Glutamatergic neuron (in vitro differentiated cells): ENCODE results near the gene MTFR1L. TPM values are rescaled to one million over a fixed set of nuclear protein-coding genes. Genes with fewer than 3 reads are reported as not detected.

ENCODE experiments used
- DNase-seq: peaks from one replicate; pipeline ENCODE4 v3.0.0; 2022
- H3K27ac Mint-ChIP-seq: one replicate; pipeline ENCODE4 v1.8.0; 2020; ENCODE audit warnings: mild to moderate bottlenecking, mixed read lengths, inconsistent platforms; ENCODE audit not compliant: unreplicated experiment
- H3K27me3 Mint-ChIP-seq: one replicate; pipeline ENCODE4 v1.8.0; 2020; ENCODE audit warnings: mild to moderate bottlenecking, moderate library complexity, mixed read lengths, inconsistent platforms; ENCODE audit not compliant: unreplicated experiment
- H3K36me3 Mint-ChIP-seq: one replicate; pipeline ENCODE4 v1.8.0; 2020; ENCODE audit warnings: mild to moderate bottlenecking, mixed read lengths, inconsistent platforms; ENCODE audit not compliant: unreplicated experiment
- H3K4me1 Mint-ChIP-seq: one replicate; pipeline ENCODE4 v1.8.0; 2020; ENCODE audit warnings: mild to moderate bottlenecking, low read depth, mixed read lengths, inconsistent platforms; ENCODE audit not compliant: unreplicated experiment
- H3K4me3 Mint-ChIP-seq: one replicate; pipeline ENCODE4 v1.8.0; 2020; ENCODE audit warnings: mild to moderate bottlenecking, mixed read lengths, inconsistent platforms; ENCODE audit not compliant: unreplicated experiment
- H3K9me3 Mint-ChIP-seq: one replicate; pipeline ENCODE4 v1.8.0; 2020; ENCODE audit warnings: mild to moderate bottlenecking, moderate library complexity, mixed read lengths, inconsistent platforms; ENCODE audit not compliant: unreplicated experiment
- total RNA-seq: library from RNA; stranded (reverse); fragmentation: NEBNext Ultra II Directional; extraction: Animal tissue kit (Norgen Biotek cat#: 25700); gene quantifications from one replicate; pipeline ENCODE4 v1.2.1, GENCODE V29; 2021; ENCODE audit not compliant: unreplicated experiment
- TF ChIP-seq, protein P1 (sequence below): fragments of 200-600 bp; sonication (generic); IDR thresholded peaks from one replicate; pipeline ENCODE4 v1.5.0; 2021; ENCODE audit not compliant: partially characterized antibody, unreplicated experiment

The MTFR1L gene
- total RNA-seq, 1 donor from 2014 or later = 70.4 TPM

GRCh38 chr1:25843483-25843882, 23.7 kb downstream of the MTFR1L start:
- H3K27ac Mint-ChIP-seq = no peak overlapping the region
- no peaks in the 10 kb centered on the region for H3K9me3 Mint-ChIP-seq
- no peak overlapping the region for H3K4me3 Mint-ChIP-seq
- no peak for DNase-seq
- no peaks in the 10 kb centered on the region for H3K4me1 Mint-ChIP-seq
- H3K36me3 Mint-ChIP-seq = no peaks in the 10 kb centered on the region
- TF ChIP-seq, protein P1, sequence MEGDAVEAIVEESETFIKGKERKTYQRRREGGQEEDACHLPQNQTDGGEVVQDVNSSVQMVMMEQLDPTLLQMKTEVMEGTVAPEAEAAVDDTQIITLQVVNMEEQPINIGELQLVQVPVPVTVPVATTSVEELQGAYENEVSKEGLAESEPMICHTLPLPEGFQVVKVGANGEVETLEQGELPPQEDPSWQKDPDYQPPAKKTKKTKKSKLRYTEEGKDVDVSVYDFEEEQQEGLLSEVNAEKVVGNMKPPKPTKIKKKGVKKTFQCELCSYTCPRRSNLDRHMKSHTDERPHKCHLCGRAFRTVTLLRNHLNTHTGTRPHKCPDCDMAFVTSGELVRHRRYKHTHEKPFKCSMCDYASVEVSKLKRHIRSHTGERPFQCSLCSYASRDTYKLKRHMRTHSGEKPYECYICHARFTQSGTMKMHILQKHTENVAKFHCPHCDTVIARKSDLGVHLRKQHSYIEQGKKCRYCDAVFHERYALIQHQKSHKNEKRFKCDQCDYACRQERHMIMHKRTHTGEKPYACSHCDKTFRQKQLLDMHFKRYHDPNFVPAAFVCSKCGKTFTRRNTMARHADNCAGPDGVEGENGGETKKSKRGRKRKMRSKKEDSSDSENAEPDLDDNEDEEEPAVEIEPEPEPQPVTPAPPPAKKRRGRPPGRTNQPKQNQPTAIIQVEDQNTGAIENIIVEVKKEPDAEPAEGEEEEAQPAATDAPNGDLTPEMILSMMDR = no peak
- H3K27me3 Mint-ChIP-seq = peaks cover 2% of the 10 kb centered on the region

DNA sequence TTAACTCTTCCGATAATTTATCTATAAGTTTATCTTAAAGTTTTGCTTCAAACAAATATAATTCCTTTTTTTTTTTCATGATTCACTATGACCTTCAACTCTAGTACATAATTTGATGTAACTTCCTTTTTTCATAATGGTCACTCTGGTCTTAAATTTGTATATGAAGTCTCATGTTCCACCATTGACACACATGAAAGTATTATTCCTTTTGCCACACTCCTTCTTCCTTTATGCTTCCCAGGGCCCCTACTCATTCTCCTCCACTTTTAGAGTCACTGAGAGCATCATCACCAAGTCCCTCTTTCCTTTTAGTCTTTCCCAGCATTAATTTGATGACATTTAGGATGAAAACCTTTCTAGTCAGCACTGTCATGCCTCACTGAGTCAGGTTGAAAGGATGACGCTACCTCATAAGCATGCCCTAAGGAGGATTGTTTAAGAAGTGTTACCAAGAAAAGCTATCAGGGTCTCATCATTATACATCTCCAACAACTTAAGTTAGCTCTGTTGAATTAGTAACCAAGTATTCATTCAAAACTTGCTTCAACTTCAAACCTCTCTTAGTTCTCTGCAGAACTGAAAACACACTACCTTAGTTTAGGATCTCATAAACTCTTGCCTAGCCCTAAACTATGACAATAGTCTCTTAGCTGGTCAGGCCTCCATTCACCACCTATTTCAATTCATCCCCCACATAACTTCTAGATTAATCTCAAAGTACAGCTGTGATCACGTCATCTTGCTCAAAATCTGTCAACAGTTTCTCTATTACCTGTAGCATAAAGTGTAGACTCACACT, 25.0 kb downstream of the MTFR1L start:
- Mint-ChIP-seq H3K4me3 (no peak overlapping the region), H3K4me1 (no peaks in the 10 kb centered on the region), H3K9me3 (no peaks in the 10 kb centered on the region), H3K27me3 (peaks cover 2% of the 10 kb centered on the region), H3K36me3 (no peaks in the 10 kb centered on the region), H3K27ac (no peak overlapping the region)
- DNase-seq = no peak
- TF ChIP-seq, protein P1 = no peak

DNA sequence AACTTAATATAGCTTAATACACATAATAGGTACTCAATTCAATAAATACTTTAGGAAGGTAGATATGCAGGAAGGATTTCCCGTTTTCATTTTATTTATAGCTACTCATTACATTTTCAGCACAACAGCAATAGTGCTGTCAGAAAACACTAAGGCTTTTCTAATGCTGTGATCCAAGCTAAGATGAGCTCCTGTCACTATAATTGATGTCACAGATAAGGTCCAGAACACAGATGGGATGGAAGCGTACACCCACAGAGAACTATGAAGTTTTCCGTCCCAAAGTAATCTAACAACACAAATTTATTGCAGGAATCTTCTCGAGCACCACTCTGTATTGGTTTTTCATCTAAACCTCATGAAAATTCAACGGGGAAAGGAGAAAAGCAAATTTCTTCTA, 25.9 kb downstream of the MTFR1L start:
- Mint-ChIP-seq H3K27me3 (peaks cover 2% of the 10 kb centered on the region), H3K36me3 (no peaks in the 10 kb centered on the region), H3K4me1 (no peaks in the 10 kb centered on the region), H3K27ac (no peak overlapping the region), H3K4me3 (no peak overlapping the region), H3K9me3 (no peaks in the 10 kb centered on the region)
- no peak for DNase-seq
- TF ChIP-seq, protein P1 = no peak

DNA sequence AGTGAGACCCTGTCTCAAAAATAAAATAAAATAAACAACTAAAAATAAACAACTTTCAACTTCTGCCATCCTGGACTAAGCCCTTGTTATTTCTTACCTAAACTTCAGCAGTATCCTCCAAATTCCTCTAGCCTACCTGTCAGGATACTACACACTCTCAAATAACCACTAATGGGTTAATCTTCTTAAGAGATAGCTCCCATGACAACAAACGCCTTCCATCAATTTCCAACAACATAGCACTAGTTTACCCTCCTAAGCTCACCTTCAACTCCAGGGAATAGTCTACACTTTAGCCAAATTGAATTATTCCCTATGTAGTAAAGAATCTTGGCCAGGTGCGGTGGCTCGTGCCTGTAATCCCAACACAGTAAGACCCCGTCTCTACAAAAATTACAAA, 28.2 kb downstream of the MTFR1L start:
- TF ChIP-seq, protein P1 = no peak
- no peak overlapping the region for H3K27ac Mint-ChIP-seq

GRCh38 chr1:25848531-25848930, 28.8 kb downstream of the MTFR1L start:
- Mint-ChIP-seq H3K27ac (no peak overlapping the region), H3K4me1 (no peaks in the 10 kb centered on the region), H3K36me3 (no peaks in the 10 kb centered on the region), H3K4me3 (no peak overlapping the region), H3K9me3 (no peaks in the 10 kb centered on the region), H3K27me3 (peaks cover 3% of the 10 kb centered on the region)
- DNase-seq = no peak
- TF ChIP-seq, protein P1 = no peak

More for the DNA sequence above, 28.2 kb downstream of the MTFR1L start:
- H3K36me3 Mint-ChIP-seq = no peaks in the 10 kb centered on the region
- H3K4me1 Mint-ChIP-seq = no peaks in the 10 kb centered on the region
- peaks cover 4% of the 10 kb centered on the region for H3K27me3 Mint-ChIP-seq
- no peak overlapping the region for H3K4me3 Mint-ChIP-seq
- DNase-seq = no peak
- no peaks in the 10 kb centered on the region for H3K9me3 Mint-ChIP-seq
